ENCODE data around the gene MS4A13.
"Not testable (repeated sequence)": the region's sequence is repeated elsewhere in the genome, so short reads cannot be mapped to it uniquely, and the experiment has no call there.

The MS4A13 gene

DNA sequence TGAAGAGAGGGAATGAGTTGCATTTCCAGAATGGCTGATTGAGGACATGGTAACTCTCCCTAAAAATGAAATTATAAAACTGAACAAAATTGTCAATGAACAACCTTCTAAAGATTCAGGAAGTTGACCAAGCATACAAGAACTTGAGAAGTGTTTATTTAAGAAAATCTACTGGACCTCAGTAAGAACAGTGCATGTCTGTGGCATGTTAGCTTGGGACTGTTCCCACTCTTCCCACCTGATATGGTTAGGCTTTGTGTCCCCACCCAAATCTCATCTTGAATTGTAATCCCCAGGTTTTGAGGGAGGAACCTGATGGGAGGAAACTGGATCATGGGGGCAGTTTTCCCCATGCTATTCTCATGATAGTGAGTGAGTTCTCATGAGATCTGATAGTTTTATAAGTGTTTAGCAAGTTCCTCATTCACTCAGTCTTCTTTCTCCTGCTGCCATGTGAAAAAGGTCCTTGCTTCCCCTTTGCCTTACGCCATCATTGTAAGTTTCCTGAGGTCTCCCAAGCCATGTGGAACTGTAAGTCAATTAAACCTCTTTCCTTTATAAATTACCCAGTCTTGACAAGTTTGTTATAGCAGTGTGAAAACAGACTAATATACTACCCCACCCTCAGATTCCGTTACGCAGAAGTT lies 15.4 kb downstream of the MS4A13 start:
- DNase-seq (ENCODE audit: low read depth), result no peak

DNA sequence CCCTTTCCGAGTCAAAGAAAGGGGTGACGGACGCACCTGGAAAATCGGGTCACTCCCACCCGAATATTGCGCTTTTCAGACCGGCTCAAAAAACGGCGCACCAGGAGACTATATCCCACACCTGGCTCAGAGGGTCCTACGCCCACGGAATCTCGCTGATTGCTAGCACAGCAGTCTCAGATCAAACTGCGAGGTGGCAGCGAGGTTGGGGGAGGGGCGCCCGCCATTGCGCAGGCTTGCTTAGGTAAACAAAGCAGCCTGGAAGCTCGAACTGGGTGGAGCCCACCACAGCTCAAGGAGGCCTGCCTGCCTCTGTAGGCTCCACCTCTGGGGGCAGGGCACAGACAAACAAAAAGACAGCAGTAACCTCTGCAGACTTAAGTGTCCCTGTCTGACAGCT lies 17.2 kb downstream of the MS4A13 start:
- DNase-seq (ENCODE audit: low read depth), result not testable (repeated sequence)

DNA sequence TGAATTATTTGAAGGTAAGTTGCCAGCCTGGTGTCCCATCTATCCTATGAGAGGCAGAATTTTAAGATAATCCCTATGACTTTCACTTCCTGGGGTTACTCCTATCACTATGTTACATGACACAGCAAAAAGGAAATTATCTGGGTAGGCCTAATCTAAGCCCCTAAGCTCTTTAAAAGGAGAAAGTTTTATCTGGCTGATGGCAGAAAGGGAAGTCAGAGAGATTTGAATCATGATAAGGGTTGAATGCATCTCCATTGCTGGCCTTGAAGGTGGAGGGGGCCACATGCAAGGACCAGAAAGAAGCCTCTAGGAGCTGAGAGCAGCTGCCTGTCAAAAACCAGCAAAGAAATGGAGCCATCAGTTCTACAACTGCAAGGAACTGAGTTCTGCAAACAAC lies 23.4 kb downstream of the MS4A13 start:
- DNase-seq (ENCODE audit: low read depth), result not testable (repeated sequence)

DNA sequence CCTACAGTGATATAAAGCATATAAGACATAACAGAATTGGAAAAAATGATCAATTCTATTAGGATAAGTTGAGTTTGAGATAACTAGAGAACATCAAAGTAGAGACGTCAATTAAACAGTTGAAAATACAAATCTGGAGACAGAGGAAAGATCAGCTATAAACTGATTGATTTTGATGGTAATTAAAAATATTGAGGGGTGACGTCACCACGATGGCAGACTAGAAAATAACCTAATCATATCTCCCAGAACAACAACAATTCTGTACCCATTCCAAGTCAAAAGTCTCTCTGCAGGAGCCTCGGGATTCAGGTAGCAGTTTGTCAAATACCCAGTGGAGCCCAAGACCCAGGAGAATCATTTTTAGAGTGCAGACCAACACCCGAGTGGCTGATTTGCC lies 28.9 kb downstream of the MS4A13 start:
- DNase-seq (ENCODE audit: low read depth), result no peak

DNA sequence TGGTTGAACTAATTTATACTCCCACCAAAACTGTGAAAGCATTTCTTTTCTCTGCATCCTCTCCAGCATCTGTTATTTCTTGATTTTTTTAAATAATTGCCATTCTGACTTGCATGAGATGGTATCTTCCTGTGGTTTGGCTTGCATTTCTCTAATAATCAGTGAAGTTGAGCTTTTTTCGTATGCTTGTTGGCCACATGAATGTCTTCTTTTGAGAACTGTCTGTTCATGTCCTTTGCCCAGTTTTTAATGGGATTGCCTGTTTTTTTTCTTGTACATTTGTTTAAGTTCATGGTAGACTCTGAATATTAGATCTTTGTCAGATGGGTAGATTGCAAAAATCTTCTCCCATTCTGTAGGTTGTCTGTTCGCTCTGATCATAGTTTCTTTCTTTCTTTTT lies 46.1 kb downstream of the MS4A13 start:
- no peak for DNase-seq (ENCODE audit: low read depth)

DNA sequence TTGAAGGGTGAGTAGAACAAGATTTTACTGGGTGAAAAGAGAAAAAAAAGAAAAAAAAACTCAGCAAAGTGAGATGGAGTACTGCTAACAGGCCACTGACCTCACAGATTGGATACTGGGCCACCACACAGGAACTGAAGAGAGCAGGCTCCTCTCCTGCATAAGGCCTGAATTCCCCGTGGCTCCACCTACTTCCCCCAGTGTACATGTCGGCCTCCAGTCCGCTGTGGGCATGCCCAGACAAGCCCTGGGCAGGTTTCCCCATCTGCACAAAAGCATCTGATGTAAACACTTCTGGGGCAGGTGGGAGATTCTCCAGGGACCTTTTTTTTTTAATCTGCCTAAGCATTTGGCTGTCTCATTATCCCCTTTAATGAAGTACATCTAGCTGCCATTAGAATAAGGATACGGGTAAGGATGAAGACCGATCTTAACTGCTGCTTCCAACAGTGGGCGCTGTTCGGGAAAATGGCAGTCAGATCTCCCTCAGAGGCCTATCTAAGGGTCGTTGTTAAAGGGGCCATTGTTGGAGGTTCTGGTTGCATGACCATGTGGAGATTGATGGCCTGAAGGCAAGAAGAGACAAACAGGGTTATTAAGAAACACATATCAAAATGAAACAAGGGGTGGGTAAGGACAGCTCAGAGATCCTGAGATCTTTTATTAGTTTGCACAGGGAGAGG lies 48.5 kb downstream of the MS4A13 start:
- DNase-seq (ENCODE audit: low read depth), result no peak

DNA sequence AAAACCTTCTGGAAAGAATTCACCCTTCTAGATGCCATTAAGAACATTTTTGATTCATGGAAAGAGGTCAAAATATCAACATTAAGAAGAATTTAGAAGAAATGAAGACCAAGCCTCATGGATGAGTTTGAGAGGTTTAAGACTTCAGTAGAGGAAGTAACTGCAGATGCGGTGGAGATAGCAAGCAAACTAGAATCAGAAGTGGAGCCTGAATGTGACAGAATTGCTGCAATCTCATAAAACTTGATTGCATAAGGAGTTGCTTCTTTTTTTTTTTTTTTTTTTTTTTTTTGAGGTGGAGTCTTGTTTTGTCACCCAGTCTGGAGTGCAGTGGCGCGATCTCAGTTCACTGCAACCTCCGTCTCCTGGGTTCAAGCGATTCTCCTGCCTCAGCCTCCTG lies 51.6 kb downstream of the MS4A13 start:
- DNase-seq (ENCODE audit: low read depth), result no peak

DNA sequence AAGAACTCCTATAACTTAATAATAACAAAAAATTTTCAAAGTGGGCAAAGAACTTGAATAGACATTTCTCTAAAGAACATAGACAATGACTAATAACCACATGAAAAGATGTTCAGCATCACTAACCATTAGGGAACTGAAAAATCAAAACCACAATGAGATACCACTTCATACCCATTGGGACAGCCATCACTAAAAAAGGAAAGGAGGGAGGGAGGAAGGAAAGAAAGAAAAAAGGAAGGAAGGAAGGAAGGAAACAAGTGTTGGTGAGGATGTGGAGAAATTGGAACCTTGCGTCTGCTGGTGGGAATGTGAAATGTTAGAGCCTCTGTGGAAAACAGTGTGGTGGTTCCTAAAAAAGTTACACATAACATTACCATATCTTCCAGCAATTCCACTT lies 55.8 kb downstream of the MS4A13 start:
- DNase-seq (ENCODE audit: low read depth), result no peak

DNA sequence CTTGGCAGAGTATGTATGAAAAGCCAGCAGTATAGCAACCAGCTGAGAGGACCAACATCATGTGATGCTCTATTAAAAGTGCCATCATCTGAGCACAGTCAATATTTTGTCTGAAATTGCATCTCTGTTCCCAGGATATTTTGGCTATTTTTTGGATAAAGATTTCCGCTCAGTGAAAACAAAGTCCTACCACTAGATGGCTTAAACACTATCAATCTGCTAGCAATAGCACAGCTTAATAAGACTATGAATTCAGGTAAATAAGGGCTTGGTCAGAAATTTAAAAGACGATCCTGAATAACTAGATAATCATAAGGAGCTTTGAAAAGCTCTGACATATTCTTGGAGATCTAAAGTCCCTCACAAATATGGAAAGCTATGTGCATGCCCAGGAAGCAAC lies 74.4 kb downstream of the MS4A13 start:
- DNase-seq (ENCODE audit: low read depth), result no peak
